ENCODE results near the gene KCNA3.
A peak's percentile ranks its signal among the peaks of the same experiment; 100 is the strongest.

KCNA3 gene

GRCh38 chr1:110633646-110634030 lies 41.1 kb downstream of the KCNA3 start:
- TF ChIP-seq CTCF (conservative IDR thresholded peaks at IDR 0.05) (no peak), ZFX (IDR thresholded peaks at IDR 0.05) (no peak)
- no peak overlapping the region for H3K27ac ChIP-seq

- no peak for TF ChIP-seq ZFX (IDR thresholded peaks at IDR 0.05)
- TF ChIP-seq CTCF (conservative IDR thresholded peaks at IDR 0.05): no peak
- no peak overlapping the region for H3K27ac ChIP-seq
Observed at GRCh38 chr1:110631836-110632620, 42.7 kb downstream of the KCNA3 start.

GRCh38 chr1:110630839-110631663 lies 43.7 kb downstream of the KCNA3 start:
- no peak overlapping the region for H3K27ac ChIP-seq
- TF ChIP-seq CTCF (conservative IDR thresholded peaks at IDR 0.05): peak; percentile 93
- TF ChIP-seq ZFX (IDR thresholded peaks at IDR 0.05): no peak

- TF ChIP-seq CTCF (conservative IDR thresholded peaks at IDR 0.05) (no peak), ZFX (IDR thresholded peaks at IDR 0.05) (no peak)
- no peak overlapping the region for H3K27ac ChIP-seq
Observed at GRCh38 chr1:110628323-110629105, 46.2 kb downstream of the KCNA3 start.

GRCh38 chr1:110627764-110628163 lies 47.0 kb downstream of the KCNA3 start:
- no peak overlapping the region for H3K27ac ChIP-seq
- TF ChIP-seq CTCF (conservative IDR thresholded peaks at IDR 0.05): no peak
- no peak for TF ChIP-seq ZFX (IDR thresholded peaks at IDR 0.05)

- H3K27ac ChIP-seq: no peak overlapping the region
- TF ChIP-seq CTCF (conservative IDR thresholded peaks at IDR 0.05) (no peak), ZFX (IDR thresholded peaks at IDR 0.05) (no peak)
Observed at GRCh38 chr1:110626889-110627288, 47.9 kb downstream of the KCNA3 start.

All from C4-2B (cell line).